OCI-LY7 (cell line): ENCODE data around the gene PCDH9.

ENCODE experiments used
- CTCF ChIP-seq: fragments of 200-600 bp; sonication (generic); conservative IDR thresholded peaks from 2 replicates; pipeline ENCODE4 v1.5.1; 2014; ENCODE audit warnings: mild to moderate bottlenecking, antibody characterized with exemption, low read length, moderate library complexity, mixed read lengths
- EZH2phosphoT487 ChIP-seq: fragments of 200-600 bp; sonication (generic); IDR thresholded peaks from 2 replicates; pipeline ENCODE4 v1.6.1; 2018; ENCODE audit warnings: low read depth, borderline replicate concordance, mild to moderate bottlenecking, mixed run types, antibody characterized with exemption, low read length, moderate library complexity, mixed read lengths

- TF ChIP-seq CTCF (no peak), EZH2phosphoT487 (no peak)
Observed at GRCh38 chr13:67049744-67050143, 180.4 kb downstream of the PCDH9 start.
